ENCODE measurements around the gene NDUFB4.
"Not testable (repeated sequence)": the region's sequence is repeated elsewhere in the genome, so short reads cannot be mapped to it uniquely, and the experiment has no call there.

The NDUFB4 gene

DNA sequence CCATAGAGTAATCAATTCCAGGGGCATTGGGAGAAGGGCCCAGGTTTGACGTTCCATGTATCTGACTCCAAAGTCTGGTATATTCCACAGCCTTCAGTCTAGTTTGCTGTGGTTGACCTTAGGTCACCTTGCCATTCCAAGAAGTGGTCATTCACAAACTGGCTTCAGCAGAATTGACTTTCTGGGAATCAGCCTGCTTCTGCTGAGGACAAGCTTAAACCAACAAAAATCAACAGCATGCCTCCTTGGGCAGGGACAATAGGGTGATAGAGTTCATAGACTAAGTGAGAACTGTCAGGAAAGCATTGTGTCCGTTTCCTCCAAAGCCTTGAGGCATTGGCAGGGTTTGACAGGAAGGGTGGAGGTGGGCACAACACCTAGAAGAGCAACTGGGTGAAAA is 24.1 kb upstream of the NDUFB4 start:
- no peak for DNase-seq

DNA sequence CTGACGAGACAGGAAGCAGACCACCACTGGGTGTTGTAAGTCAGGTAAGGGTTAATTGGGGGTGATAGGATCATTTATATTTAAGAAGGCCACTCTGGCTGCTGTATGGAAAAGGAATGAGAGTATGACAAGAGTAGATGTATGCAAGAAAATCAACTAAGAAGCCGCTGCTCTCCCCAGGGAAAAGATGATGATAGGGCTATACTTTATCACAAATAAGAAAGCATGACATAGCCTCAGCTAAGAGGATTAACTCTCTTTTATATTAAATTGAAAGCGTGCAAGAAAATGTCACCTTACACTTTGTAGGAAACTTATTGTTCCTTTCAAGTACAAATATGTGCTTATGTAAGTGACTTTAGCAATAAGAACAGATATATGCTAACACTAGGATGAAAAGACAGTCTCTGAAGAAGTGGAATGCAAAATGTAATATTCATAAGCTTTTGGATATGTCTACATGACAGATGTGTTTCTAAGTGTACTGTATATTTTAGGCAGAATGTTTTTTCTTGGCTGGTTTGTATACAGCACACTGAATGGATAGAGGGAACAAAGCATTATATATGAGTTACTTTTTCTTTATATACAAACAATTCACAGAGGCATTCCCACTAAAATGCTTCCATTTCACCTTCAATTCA is 8.7 kb upstream of the NDUFB4 start:
- DNase-seq: no peak

DNA sequence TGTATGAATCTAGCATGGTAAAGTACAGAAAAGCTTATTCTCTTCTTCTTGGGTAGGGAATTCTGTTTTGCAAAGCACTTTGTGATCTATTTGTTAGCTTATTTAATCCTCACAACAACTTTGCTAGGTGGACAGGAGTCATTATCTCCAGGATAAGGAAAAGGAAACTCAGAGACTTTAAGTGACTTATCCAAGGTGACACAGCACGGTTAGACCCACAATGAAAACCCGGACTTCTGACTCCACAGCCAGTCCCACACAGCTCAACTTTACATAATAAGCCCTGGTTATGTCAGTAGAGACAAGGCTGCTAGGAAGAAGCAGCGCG is 384 bp upstream of the NDUFB4 start:
- DNase-seq: no peak

DNA sequence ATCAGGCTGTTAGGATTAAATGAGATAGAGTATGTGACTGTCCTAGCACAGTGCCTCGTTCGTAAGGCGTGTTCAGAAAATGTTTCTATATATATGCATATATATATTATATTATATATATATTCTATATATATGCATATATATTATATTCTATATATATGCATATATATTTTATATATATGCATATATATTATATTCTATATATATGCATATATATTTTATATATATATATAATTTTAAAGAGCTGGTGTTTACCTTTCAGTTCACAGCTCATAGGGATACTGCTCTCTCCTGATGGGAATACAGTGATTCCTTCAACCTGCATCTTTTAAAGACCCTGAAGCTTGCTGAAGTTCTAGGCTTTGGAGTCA is 702 bp downstream of the NDUFB4 start:
- no peak for DNase-seq

DNA sequence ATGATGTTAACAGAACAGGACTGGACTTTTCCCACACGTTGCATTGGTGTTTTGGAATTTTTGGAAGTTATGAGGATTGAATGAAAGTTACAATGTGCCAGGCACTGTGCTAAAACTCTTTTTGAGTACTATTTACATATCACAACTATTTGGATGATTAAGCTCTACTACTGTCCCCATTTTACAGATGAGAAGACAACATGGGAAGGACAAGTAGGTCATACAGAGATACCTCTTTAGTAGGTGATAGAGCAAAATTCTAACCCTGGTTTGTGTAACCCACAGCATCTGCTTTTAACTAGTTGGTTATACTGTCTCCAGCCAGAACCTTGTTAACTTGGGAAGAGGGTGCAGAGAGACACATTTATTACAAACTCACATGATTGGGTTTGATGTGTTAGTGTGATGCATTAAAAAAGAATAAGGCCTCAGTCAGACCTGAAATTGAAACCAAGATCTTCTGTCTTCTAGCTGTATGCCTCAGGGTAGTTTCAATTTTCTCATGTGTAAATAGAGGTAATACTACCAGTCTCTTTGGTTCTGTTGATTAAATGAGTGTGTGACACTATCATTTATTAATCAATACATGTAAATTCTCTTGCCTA is 1.4 kb downstream of the NDUFB4 start:
- DNase-seq: no peak

DNA sequence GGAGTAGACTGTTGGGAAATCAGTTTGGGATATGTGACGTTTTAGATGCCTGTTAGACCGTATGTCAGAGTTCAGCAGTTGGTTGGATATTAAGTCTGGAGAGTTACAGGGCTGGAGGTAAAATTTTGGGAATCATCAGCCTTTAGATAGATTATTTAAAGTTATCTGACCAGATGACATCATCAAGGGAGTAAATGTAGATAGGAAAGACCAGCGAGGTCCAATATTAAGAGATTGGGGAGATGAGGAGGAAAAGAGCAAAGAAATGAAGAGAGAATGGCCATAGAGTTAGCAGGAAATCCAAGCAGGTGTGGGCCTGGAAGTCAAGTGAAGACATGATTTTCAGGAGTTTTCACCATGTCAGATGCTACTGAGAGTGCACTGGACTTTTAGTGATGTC is 3.1 kb downstream of the NDUFB4 start:
- no peak for DNase-seq

DNA sequence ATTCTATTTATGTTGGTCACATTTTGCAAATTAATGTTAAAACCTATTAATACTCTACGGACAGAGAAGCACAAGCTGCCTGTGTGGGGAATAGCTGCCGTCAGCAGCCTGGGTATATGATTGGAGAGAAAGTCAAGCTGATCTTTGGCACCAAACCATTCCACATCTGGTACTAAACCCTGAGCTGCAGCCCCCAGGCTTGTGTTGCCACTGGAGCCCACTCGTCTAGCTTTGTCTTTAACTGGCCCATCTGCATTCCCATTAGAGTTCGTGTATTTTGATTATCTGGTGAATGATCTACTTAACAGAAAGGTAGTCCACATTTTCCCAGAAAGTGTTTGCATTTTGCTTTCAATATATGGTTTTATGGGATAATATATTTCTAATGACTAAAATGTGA is 5.4 kb downstream of the NDUFB4 start:
- no peak for DNase-seq

DNA sequence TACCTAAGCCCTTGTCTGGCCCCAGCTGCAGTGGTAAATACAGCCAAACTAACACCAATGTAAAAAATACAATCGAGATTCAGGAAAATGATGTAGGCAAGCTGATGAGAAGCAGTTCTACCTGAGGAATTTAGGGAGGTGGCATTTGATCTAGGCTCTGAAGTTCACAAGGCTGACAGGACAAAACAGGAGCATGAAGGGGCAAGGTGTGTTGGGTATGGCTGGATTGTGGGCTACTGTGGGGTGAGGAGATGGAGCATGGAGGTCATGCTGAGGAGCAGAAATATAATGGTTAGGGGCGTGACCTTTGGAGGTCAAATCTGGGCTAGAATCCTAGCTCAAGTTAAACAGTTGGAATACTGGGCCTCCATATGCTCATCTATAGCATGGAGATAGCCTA is 6.5 kb downstream of the NDUFB4 start:
- no peak for DNase-seq

DNA sequence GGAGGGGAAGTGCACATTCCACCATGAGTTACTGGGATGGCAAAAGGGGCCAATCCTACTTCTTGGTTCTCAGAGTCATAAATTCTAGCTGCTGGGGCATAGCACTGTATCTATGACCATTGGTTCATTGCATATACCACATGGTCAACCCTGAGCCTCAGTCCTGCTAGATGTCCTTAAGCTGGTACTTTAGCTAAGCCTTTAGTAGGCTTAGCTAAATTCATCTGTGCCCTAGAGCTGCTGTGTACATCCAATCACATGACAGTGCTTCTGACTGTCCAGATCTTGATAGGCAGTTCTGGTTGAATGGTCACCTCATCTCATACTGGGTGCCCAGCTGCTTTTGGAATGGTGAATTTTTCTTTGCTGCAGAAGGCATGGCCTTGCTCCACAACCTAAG is 8.2 kb downstream of the NDUFB4 start:
- DNase-seq: no peak

DNA sequence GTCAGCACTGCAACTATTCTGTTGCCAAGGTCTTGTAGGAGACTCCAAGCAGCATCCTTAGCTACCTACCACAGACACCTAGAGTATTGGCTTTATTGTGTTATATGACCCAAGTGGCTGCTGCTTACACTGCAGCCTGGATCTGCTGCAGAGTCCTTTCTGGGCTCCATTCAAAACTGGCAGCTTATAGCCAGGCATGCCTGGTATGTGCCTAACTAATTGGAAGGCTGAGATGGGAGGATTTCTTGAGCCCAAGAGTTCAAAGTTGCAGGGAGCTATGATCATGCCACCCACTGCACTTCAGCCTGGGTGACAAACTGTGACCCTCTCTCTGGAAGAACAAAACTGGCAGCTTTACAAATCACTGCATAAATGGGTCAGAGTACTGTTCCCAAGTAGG is 8.6 kb downstream of the NDUFB4 start:
- DNase-seq: no peak

DNA sequence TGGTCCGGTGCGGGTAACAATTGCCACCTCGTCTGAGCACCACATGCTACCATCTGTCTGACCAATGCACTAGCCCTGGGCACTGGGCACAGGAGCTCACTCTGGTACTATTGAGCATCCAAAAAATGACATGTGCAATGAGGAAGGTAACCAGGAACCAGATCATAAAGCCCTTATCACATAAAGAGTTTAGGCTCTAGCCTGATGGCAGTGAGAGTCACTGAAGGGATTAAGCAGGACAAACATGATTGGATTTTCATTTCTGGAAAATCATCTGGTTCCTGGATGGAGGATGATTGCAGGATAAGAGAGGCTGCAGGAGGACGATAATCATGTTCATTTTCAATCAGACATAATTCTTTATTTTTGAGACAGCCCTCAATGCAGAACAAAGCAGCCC is 12.4 kb downstream of the NDUFB4 start:
- no peak for DNase-seq

DNA sequence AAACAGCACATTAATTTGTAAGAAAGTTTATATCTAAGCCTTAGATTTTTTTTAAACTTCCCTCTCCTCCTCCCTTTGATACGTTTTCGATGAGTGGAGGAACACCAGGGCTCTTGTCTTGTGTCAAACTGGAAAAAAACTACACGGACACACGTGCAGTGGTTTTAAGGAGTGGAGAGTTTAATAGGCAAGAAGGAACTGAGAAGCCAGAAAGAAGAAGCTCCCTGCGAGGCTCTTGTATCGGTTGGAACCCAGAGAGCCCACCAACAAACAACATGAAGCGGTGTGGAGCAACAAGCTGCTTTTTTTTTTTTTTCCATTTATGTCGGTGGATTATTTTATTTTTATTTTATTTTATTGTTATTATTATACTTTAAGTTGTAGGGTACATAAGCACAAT is 18.6 kb downstream of the NDUFB4 start:
- no peak for DNase-seq

DNA sequence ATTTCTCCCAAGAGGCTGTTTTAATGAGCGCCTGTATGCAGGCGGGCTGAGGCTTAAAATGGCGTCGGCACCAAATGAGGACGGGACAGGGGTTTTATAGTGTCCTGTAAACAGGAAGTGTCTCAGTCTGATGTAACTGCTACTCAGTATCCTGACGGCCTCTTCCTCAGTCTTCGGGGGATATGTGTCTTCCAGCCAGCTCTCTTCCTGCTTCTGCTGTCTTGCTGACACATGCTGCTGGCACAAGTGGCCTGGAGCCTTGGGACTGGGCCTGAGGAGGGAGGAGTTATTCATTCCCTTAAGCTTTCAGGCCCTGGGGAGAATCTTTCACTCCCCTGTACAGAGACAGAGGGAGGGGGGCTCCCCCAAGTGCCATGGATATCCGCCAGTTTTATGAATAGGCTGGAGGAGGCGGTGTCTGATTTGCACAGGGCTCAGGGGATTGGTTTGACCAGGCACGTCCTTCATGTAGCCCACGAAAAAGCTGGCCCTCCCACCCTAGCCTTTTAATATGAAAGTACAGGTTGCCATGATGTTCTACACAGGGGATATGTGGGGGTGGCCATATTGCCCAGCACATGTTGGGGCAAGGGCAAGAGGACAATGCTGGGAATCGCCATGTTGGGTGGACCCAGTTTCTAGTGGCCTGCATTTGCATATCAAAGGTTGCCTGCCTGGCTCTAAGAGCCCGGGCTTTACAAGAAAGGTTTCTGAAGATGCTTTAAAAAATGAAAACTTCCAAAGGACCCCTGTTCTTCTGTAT is 19.9 kb downstream of the NDUFB4 start:
- no peak for DNase-seq

DNA sequence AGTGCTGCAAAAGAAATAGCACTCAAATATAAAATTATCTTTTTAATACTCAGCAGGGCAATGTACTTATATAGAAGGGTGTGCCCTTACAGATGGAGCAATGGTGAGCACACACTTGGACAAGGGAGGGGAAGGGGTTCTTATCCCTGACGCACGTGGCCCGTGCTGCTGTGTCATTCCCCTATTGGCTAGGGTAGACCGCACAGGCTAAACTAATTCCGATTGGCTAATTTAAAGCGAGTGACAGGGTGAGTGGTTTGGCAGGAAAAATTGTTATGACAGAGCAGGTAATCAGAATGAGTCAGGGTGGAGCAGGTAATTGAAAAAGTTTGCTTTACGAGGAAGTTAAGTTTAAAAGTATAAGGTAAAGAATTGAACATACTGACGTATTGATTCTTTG is 20.6 kb downstream of the NDUFB4 start:
- not testable (repeated sequence) for DNase-seq

DNA sequence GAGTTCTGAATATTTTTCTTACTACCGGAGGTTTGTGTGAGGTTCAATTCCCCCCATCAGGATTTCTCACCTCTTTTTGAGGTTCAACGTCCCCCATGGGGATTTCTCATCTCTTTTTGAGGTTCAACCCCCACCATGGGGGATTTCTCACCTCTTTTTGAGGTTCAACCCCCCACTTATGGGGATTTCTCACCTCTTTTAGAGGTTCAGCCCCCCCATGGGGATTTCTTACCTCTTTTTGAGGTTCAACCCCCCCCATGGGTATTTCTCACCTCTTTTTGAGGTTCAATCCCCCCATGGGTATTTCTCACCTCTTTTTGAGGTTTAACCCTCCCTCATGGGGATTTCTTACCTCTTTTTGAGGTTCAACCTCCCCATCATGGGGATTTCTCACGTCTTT is 26.3 kb downstream of the NDUFB4 start:
- no peak for DNase-seq

DNA sequence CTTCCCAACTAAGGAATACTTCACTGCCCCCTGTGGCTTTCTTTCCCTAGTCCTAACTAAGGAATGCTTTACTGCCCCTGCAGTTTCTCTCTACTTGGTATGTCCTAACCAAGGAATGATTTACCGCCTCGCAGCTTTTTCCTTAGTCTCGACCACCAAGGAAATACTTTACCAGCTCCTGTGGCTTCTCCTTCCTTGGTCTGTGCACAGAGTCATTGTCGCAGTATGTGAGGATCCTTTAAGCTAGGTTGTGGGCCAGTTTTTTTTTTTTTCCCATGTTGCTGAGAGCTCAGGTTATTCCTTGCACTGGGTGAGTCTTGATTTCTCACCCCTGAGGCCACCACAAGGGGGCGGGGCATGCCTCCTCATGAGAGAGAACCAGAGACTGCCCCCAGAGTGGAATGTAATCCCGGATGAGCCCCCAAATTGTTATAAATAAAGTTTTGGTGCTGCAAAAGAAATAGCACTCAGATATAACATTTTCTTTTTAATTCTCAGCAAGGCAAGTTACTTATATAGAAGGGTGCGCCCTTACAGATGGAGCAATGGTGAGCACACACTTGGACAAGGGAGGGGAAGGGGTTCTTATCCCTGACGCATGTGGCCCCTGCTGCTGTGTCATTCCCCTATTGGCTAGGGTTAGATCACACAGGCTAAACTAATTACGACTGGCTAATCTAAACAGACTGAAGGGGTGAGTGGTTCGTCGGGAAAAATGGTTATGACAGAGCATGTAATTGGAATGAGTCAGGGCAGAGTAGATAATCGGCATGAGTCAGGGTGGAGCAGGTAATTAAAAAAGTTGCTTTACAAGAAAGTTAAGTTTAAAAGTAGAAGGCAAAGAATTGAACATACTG is 27.0 kb downstream of the NDUFB4 start:
- no peak for DNase-seq

DNA sequence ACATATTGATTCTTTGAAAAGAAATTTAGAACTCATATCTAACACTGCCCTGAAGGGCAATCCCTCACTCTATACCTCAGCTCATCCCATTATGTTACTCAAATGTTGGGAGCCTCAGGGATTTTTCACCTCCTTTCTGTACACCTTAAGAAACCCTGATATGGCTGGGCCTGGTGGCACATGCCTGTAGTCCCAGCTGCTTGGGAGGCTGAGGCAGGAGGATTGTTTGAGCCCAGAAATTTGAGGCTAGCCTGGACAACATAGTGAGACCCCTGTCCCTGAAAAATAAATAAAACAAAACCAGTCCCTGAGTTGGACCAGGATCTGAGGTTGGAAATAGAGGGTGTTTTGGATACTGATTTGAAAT is 27.6 kb downstream of the NDUFB4 start:
- no peak for DNase-seq

DNA sequence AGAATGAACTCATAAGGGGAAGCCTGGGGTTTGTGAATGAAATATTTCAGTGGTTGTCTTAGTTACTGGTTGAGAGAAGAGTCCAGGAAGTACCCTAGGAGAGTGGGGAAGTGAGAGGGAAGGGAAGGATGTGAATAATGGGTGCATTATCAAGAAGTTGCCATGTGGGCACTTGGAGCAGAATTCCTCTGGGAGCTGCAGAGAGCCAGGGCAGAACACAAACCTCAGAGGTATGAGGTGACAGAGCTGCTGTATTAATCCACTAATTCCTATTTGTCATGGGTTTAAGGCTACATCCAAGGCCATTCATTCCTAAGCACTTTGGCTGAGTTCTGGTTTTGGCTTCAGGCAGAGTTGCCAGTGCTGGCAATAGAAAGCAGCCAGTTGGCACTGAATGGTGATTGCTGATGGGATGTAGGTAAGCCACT is 29.0 kb downstream of the NDUFB4 start:
- no peak for DNase-seq

DNA sequence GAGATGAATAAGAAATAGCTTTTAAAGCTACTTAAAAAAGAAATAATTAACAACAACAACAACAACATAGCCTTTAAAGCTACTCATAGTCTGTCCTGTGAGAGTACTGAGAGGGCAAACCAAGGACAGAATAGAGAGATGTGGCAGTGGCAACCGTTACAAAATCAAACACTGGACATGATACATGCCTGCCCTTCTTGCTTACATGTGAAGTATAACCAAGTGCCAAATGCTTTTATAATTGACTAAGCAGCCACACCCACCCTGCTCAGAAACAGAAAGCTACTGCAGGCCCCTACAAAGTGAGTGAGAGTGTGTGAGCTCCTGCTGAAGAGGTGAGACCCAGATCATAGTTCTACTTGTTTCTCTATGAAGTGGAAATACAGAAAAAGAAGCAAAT is 38.4 kb downstream of the NDUFB4 start:
- no peak for DNase-seq

DNA sequence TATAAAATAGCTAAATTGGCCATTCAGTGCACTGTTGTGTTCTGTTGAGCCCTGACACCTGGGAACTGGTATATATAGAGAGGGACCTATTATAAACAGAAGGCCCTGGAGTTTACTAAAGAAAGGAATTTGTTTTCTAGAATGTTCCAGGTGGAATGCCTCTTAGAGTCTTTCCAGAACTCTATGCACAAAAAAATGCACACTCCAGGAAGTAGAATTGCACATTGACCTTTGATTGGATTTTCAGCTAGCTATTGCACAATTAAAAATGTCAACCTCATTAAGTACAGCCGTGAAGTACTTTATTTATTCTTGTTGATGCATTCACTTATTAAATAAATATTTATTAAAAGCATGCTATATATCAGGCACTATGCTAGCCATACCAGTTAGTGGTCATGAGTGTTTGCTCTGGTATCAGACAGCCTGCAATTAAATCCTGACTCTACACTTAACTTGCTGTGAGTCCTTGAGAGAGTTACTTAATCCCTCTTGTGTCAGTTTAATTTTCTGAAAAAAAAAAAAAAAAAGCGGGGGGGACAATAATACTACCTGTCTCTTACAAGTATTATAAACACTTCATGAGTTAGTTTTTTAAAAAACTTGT is 40.8 kb downstream of the NDUFB4 start:
- peak in 2 of 3 experiments; percentile 31 to 85 for DNase-seq

DNA sequence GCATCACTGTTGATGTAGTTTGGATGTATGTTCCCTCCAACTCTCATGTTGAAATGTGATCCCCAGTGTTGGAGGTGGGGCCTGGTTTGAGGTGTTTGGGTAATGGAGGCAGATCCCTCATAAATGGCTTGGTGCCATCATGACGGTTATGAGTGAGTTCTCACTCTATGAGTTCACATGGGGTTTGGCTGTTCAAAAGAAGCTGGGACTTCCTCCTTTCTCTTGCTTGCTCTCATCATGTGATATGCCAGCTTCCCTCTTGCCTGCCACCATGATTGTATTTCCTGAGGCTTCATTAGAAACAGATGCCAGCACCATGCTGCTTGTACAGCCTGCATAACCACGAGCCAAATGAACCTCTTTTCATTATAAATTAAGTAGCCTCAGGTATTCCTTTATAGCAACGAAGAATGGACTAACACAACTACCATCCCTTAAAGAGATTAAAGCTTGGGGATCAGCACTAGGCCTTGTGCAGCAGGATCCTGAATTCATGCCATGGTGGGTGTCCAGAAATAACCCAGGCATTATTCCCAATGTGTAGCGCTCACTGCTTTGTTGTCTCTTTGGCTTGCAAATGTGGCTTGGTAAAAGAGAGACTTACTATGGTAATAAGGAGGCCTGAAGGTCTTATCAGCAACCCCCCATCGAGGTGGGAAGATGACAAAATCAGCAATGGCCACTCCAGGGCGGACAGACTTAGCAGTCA is 41.9 kb downstream of the NDUFB4 start:
- peak in 1 of 3 experiments; percentile 12 for DNase-seq

DNA sequence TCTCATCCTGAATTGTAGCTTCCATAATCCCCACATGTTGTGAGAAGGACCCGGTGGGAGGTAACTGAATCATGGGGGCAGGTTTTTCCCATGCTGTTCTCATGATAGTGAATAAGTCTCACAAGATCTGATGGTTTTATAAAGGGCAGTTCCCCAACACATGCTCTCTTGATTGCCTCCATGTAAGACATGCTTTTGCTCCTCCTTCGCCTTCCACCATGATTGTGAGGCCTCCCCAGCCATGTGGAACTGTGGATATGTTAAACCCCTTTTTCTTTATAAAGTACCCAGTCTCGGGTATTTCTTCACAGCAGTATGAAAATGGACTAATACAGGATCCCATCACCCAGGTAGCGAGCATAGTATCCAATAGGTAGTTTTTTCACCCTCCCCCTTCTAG is 42.7 kb downstream of the NDUFB4 start:
- not testable (repeated sequence) for DNase-seq

DNA sequence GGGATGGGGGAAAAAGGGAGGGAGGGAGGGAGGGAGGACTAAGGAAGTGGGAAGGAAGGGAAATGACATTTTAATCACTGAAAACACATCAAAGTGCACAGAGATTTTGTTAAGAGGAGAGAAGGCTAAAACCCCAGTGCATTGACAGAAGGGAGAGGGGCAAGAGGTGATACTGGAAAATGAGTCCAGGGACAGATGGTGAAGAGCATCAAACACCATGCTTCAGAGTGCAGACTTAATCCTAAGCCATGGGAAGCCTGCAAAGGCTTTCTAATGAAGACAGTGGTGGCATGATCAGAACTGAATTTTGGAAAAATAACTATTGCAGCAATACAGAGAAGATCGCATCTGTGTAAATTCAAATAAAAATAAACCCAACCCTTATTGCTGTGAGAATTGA is 44.1 kb downstream of the NDUFB4 start:
- no peak for DNase-seq

All from NCI-H1417 (cell line).